ENCODE results near the gene TMEM170B.
A peak's percentile ranks its signal among the peaks of the same experiment; 100 is the strongest.

TMEM170B gene, protein sequence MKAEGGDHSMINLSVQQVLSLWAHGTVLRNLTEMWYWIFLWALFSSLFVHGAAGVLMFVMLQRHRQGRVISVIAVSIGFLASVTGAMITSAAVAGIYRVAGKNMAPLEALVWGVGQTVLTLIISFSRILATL
- 4.1 to 12.5 (median 6.0) reads per million in 9 experiments for total RNA-seq

GRCh38 chr6:11537229-11538051 is at the start of gene TMEM170B:
TMEM170B (plus strand) TSS chr6:11537749; CDS start chr6:11538278, 529 bp downstream.
- Mint-ChIP-seq H3K4me1 (ENCODE audit: low read depth in 2 of 2) (peaks cover 6 to 14% of the 10 kb centered on the region in 2 donors), H3K27ac (peak within 1 kb of the TSS; percentile 28 to 77), H3K4me3 (peak within 1 kb of the TSS; percentile 84 to 86), H3K27me3 (peaks cover 10 to 13% of the 10 kb centered on the region in 2 donors), H3K36me3 (ENCODE audit: insufficient read depth) (no peaks in the 10 kb centered on the region), H3K9me3 (no peaks in the 10 kb centered on the region)
- ATAC-seq (replicated peaks) (peak; percentile 92), DNase-seq (peak; percentile 97 to 99 (median 97))

GRCh38 chr6:11490996-11491395 is 46.6 kb upstream of the TMEM170B start:
- DNase-seq, result no peak
- Mint-ChIP-seq H3K9me3 (no peaks in the 10 kb centered on the region), H3K4me3 (no peak overlapping the region), H3K4me1 (ENCODE audit: low read depth in 2 of 2) (peaks cover 0 to 6% of the 10 kb centered on the region in 2 donors), H3K36me3 (ENCODE audit: insufficient read depth) (no peaks in the 10 kb centered on the region), H3K27ac (no peak overlapping the region), H3K27me3 (no peaks in the 10 kb centered on the region)
- no peak for ATAC-seq (replicated peaks)

DNA sequence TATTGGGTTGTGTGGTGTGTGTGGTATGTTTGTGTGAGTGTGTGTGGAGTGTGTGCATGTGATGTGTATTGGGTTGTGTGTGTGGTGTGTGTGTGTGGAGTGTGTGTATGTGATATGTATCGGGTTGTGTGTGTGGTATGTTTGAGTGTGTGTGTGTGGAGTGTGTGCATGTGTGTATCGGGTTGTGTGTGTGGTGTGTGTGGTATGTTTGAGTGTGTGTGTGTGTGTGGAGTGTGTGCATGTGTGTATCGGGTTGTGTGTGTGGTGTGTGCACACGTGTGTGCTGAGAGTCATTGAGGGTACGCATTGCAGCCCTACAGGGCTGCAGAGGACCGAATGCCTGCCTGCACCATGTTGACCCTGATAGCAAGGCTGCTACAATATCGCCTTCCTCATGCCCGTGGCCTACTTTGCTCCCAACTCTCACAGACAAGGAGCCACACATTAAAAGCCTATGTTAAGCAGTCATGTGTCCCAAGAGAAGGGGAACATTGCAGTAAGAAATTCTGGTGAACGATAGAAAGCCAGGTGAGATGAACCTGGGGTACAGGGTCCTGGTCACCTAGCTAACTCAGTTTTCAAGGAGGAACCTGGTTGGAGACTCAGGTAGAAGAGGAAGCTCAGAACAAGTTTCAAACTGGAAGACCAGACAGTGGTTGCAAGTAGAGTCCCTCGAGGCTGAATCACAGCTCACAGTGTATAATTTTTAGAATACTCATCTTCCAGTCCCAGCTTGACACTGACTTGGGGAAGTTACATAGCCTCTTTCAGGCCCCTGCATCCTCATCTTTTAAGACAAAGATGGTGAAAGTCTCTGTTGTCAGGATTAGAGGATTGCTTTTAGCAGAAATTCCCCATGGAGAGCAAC is 45.7 kb upstream of the TMEM170B start:
- no peaks in the 10 kb centered on the region for H3K9me3 Mint-ChIP-seq
- H3K4me1 Mint-ChIP-seq (ENCODE audit: low read depth in 2 of 2), result peaks cover 0 to 6% of the 10 kb centered on the region in 2 donors
- ATAC-seq (replicated peaks), result no peak
- no peak overlapping the region for H3K27ac Mint-ChIP-seq
- H3K4me3 Mint-ChIP-seq, result no peak overlapping the region
- no peaks in the 10 kb centered on the region for H3K27me3 Mint-ChIP-seq
- H3K36me3 Mint-ChIP-seq (ENCODE audit: insufficient read depth), result no peaks in the 10 kb centered on the region
- DNase-seq, result no peak

DNA sequence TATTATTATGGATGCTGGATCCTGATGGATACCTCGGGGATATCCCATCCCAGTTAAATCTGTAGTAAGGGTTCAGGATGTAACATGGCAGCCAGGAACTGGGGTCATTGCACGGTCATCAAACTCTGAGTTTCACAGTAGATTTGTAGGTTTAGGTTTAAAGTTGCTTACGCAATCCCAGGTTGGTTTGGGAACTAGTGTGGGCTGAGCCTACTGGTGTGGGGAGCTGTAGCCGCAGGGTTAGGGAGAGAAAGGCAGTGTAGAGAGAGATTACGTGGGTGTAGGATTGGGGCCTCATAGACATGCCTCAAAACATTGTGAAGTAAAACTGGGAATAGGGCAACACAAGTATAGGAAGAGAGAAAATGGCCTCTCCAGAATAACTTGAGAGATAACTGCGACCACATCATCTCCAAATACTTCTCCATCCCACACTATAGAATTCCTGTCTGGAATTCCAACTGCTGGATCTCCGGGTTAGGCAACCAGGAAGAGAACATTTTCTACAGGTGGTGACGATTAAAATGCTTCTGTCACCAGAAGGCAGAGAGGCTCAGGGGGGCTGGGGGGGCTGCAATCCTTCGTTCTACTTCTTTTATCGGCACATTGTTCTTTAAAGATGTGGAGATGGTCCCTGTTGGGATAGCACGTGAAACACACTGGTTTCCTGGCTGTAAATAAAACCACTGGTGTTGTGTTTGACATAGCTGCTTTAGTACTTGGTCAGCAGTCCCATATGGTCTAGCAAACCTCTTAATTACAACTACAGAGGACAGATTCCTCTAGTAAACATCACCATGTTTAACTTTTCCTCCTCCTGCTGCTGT is 44.9 kb upstream of the TMEM170B start:
- Mint-ChIP-seq H3K4me3 (no peak overlapping the region), H3K27ac (no peak overlapping the region), H3K4me1 (ENCODE audit: low read depth in 2 of 2) (peaks cover 0 to 6% of the 10 kb centered on the region in 2 donors), H3K27me3 (no peaks in the 10 kb centered on the region), H3K36me3 (ENCODE audit: insufficient read depth) (no peaks in the 10 kb centered on the region), H3K9me3 (no peaks in the 10 kb centered on the region)
- DNase-seq (no peak), ATAC-seq (replicated peaks) (no peak)

DNA sequence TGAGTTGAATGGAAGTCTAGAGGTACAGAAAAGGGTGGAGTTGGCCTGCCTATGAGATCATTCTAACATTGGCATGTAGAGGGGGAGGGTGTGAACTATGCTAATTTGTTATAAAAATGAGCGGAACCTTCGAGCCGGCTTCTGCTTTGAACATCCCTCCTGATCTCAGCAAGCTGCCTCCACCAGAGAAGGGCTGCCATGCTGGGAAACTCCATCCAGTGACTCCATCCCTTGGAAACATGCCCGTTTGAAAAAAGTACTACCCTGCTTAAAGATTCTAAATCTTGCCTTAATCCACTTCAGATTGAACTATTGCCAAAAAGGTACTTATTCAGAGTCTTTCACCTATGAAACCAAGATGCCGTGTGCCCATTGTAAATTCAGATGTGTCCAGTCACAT is 43.6 kb upstream of the TMEM170B start:
- Mint-ChIP-seq H3K9me3 (no peaks in the 10 kb centered on the region), H3K27ac (no peak overlapping the region), H3K27me3 (no peaks in the 10 kb centered on the region), H3K4me1 (ENCODE audit: low read depth in 2 of 2) (peaks cover 0 to 6% of the 10 kb centered on the region in 2 donors), H3K4me3 (no peak overlapping the region), H3K36me3 (ENCODE audit: insufficient read depth) (no peaks in the 10 kb centered on the region)
- DNase-seq, result no peak
- no peak for ATAC-seq (replicated peaks)

GRCh38 chr6:11494786-11495564 is 42.6 kb upstream of the TMEM170B start:
- no peaks in the 10 kb centered on the region for H3K36me3 Mint-ChIP-seq (ENCODE audit: insufficient read depth)
- no peaks in the 10 kb centered on the region for H3K9me3 Mint-ChIP-seq
- no peak overlapping the region for H3K4me3 Mint-ChIP-seq
- DNase-seq (no peak), ATAC-seq (replicated peaks) (no peak)
- H3K4me1 Mint-ChIP-seq (ENCODE audit: low read depth in 2 of 2), result peaks cover 0 to 6% of the 10 kb centered on the region in 2 donors
- no peaks in the 10 kb centered on the region for H3K27me3 Mint-ChIP-seq
- H3K27ac Mint-ChIP-seq, result no peak overlapping the region

GRCh38 chr6:11495565-11496145 is 41.9 kb upstream of the TMEM170B start:
- ATAC-seq (replicated peaks) (peak; percentile 3), DNase-seq (no peak)
- Mint-ChIP-seq H3K27ac (no peak overlapping the region), H3K36me3 (ENCODE audit: insufficient read depth) (no peaks in the 10 kb centered on the region), H3K27me3 (no peaks in the 10 kb centered on the region), H3K4me1 (ENCODE audit: low read depth in 2 of 2) (peaks cover 0 to 6% of the 10 kb centered on the region in 2 donors), H3K9me3 (no peaks in the 10 kb centered on the region), H3K4me3 (no peak overlapping the region)

DNA sequence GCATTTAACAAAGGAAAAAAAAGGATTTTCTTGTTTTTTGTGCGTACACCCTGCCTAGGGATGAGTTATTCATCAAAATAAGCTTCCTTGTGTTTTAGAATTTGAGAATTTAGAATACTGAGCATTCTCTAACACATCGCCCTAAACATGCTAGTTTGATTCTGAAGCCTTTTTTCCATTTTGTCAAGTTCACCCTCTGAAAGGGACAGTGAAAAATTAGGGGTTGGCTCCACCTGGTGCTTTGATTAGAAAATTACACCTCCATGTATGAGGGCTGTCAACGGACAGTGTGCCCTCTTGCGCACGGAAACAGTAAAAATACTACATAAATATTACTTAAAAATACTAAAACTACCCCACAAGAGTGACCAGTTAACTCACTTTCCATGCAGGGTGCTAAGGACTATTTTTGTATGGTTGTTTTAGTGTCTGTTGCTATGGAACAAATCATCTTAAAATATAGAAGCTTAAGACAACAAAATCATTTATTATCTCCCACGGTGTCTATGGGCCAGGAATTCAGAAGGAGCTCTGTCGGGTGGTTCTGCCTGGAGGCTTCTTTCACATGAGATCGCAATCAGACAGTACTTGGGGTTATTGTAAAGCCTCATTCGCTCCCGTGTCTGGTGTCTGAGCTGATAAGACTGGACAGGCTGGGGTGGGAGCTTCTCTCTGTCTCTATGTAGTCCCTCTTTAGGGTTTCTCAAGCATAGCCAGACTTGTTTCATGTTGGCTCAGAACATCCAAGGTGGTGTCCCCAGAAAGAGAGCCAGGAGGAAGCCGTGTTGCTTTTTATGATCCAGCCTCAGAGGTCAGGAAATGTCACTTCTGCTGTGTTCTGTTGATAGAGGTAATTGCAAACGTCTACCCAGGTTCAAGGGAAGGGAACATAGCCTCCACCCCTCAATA is 41.1 kb upstream of the TMEM170B start:
- no peaks in the 10 kb centered on the region for H3K36me3 Mint-ChIP-seq (ENCODE audit: insufficient read depth)

DNA sequence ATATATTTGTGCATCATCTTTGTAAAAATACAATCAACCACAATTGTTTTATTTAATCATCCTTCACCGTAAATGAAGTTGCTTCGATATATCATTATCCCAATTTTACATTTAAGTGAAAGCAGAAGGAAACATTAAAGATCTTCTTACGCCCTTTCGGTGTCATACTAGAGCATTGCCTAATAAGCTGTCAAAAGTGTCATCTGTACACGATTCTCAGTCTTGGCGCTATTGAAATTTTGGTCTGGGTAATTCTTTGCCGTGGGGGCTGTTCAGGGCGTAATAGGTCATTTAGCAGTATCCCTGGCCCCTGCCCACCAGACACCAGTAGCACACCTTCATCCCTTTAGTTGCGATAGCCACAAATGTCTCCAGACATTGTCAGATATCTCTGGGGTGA is 40.4 kb upstream of the TMEM170B start:
- no peak for ATAC-seq (replicated peaks)
- H3K27me3 Mint-ChIP-seq, result no peaks in the 10 kb centered on the region
- H3K36me3 Mint-ChIP-seq (ENCODE audit: insufficient read depth), result no peaks in the 10 kb centered on the region
- no peak overlapping the region for H3K4me3 Mint-ChIP-seq
- peaks cover 0 to 6% of the 10 kb centered on the region in 2 donors for H3K4me1 Mint-ChIP-seq (ENCODE audit: low read depth in 2 of 2)
- no peak overlapping the region for H3K27ac Mint-ChIP-seq
- DNase-seq, result no peak
- H3K9me3 Mint-ChIP-seq, result no peaks in the 10 kb centered on the region

More for the DNA sequence above, 41.1 kb upstream of the TMEM170B start:
- H3K4me3 Mint-ChIP-seq, result no peak overlapping the region
- no peaks in the 10 kb centered on the region for H3K27me3 Mint-ChIP-seq
- no peaks in the 10 kb centered on the region for H3K9me3 Mint-ChIP-seq
- H3K27ac Mint-ChIP-seq, result no peak overlapping the region
- DNase-seq, result peak; percentile 71 to 79 (median 73)
- peaks cover 0 to 6% of the 10 kb centered on the region in 2 donors for H3K4me1 Mint-ChIP-seq (ENCODE audit: low read depth in 2 of 2)
- peak; percentile 97 for ATAC-seq (replicated peaks)

GRCh38 chr6:11497881-11498280 is 39.7 kb upstream of the TMEM170B start:
- H3K9me3 Mint-ChIP-seq, result no peaks in the 10 kb centered on the region
- ATAC-seq (replicated peaks), result no peak
- no peak overlapping the region for H3K4me3 Mint-ChIP-seq
- no peaks in the 10 kb centered on the region for H3K36me3 Mint-ChIP-seq (ENCODE audit: insufficient read depth)
- DNase-seq, result no peak
- H3K27ac Mint-ChIP-seq, result no peak overlapping the region
- H3K4me1 Mint-ChIP-seq (ENCODE audit: low read depth in 2 of 2), result peaks cover 0 to 6% of the 10 kb centered on the region in 2 donors
- peaks cover 0 to 2% of the 10 kb centered on the region in 2 donors for H3K27me3 Mint-ChIP-seq

GRCh38 chr6:11500008-11500407 is 37.5 kb upstream of the TMEM170B start:
- H3K27me3 Mint-ChIP-seq, result peaks cover 18 to 22% of the 10 kb centered on the region in 2 donors
- H3K9me3 Mint-ChIP-seq, result no peaks in the 10 kb centered on the region

More at GRCh38 chr6:11500008-11500407, 37.5 kb upstream of the TMEM170B start:
- Mint-ChIP-seq H3K36me3 (ENCODE audit: insufficient read depth) (no peaks in the 10 kb centered on the region), H3K4me1 (ENCODE audit: low read depth in 2 of 2) (peaks cover 0 to 6% of the 10 kb centered on the region in 2 donors), H3K27ac (no peak overlapping the region), H3K4me3 (no peak overlapping the region)
- no peak for ATAC-seq (replicated peaks)
- DNase-seq, result no peak

Data from effector memory CD8-positive, alpha-beta T cell (primary cell).